HG03095 (cell line): ENCODE results near the gene SPTBN1.
A peak's percentile ranks its signal among the peaks of the same experiment; 100 is the strongest.

Experiments used
- ATAC-seq: cut with Tn5 transposase; IDR thresholded peaks from one replicate; pipeline ENCODE4 v1.9.1; 2021; ENCODE audit warnings: moderate library complexity; ENCODE audit not compliant: unreplicated experiment

The SPTBN1 gene

DNA sequence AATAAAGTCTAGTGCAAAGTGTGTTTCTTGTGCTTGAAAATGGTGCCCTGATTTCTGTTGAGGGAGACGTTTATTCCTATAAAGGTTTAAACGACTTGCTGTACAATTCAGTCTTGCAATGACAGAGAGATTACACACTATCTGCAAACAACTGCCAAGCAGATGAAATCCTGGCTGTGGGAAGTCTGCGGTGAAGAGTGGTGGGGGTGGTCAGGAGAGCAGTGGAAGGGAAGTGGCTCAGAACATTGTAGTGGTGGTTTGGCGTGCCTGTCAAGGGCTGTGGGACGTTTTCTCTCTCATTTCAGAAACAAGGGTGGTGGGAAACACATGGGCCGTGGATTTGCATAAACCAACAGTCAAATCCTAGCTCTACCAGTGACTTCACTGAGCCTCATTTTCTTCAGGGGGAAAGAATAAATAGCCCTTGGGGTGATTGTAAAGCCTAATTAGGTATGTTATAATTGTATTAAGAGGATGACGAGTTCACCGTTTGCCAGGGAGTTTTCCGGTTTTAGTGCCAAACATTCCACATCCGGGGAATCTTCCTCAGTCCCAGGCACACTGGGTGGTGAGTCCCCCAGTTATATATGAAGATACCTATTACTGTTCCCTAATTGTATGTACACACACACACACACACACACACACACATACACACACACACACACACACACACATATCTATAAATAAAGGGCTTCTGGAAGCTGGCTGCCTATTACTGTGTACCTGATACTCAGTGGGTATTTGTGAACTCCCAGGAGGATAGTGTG is 115.0 kb downstream of the SPTBN1 start:
- peak; percentile 52 for ATAC-seq

DNA sequence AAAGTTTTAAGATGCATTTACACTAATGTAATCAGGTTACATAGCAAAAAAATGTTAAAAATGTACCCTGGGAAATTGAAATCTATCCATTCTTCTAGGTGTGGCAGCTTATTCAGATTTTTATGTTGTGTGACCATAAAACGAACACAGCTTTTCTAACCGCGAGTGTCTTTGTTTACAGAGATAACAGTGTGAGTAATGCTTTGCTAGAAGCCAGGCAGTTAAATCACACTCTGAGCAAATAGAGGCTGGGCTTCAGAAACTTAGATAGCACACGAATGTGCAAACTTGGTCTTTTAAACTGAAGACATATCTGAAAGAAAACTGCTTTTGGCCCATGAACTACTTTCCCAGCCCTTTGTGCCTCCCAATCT is 116.1 kb downstream of the SPTBN1 start:
- ATAC-seq = no peak

DNA sequence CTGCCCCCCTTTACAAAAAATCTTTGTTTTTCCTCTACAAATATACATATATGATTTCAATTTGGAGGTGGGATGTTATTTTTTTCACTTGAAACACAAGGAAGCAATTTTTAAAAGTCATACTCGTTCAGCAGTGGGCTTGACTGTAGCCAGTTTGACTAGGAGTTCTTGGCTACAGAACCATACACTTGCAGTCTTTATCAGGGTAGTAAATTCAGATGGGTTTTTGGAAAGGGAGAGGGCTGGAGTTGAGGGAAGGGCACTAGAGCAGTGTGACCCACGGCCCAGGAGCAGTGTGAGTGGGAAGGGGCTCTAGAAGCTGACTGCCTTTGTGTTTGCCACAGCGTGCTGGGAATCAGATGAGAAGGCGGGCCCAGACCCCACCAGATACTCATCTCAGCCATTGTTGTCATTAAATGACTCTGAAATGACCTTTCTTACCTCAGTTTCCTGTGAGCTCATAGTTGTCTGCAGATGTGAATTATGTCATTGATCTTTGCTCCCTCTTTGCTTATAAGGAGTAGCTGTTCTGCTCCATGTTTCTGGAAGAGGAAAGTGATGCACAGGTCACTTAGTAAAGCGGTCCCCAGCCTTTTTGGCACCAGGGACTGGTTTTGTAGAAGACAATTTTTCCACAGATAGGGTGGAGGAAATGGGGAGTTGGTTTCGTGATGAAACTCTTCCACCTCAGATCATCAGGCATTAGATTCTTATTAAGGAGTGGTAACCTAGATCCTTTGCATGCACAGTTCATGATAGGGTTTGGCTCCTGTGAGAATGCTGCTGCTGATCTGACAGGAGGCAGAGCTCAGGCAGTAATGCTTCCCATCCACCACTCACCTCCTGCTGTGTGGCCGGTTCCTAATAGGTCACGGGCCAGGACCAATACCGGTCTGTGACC is 116.8 kb downstream of the SPTBN1 start:
- no peak for ATAC-seq

GRCh38 chr2:54573537-54573919 is 117.4 kb downstream of the SPTBN1 start:
- no peak for ATAC-seq

DNA sequence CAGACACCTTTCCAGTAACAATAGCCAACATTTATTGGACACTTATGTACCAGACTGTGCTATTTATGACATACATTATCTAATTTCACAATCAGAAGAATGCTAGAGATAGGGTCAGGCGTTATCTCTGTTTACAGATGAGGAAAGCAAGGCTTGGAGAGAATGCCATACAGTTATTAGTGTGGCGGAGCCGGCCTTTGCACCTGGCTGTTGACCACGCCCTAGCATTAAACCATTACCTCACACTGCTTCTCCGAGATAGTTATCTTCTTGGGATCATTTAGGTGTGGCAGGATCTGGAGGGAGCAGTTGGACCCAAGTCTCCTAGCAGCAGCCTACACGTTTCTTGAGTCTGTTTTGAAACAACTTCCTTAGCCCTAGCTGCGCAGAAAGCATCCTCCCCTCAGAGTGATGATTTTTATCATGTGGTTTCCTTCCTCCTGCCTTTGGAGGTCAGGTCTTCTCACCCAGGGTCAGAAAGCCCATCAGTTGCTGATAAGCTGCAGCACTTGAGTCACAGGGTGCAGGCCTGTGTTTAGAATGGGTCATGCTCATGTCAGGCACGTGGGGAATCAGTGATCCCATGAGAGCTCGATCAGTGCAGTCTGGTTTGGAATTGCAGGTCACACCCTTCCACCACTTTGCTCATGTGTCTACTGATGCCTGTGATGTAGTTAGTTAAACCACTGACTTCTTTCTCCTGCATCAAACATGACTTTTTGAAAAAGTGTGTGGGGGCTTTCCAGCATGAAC is 118.2 kb downstream of the SPTBN1 start:
- ATAC-seq = peak; percentile 33

GRCh38 chr2:54574860-54575247 is 118.7 kb downstream of the SPTBN1 start:
- peak; percentile 3 for ATAC-seq

- ATAC-seq = no peak
These were observed 119.3 kb downstream of the SPTBN1 start for GRCh38 chr2:54575379-54575888.

DNA sequence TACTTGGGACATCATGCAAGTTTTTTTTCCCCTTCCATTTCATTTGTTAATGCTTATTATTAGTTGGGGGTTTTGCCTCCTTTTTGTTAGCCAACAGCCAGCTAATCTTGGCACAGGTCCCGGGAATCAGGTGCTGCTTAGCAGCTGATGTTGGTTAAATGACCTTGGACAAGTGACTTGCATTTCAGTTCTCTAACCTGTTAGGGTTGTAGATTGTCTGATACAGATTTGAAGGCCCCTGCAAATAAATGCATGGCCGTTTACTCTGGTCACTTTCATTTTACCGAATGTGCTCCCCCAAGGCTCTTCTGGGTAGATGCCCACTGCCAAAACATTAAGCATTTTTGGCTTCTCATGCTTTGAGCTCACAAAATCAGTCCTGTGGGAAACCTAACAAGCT is 120.9 kb downstream of the SPTBN1 start:
- ATAC-seq = no peak

DNA sequence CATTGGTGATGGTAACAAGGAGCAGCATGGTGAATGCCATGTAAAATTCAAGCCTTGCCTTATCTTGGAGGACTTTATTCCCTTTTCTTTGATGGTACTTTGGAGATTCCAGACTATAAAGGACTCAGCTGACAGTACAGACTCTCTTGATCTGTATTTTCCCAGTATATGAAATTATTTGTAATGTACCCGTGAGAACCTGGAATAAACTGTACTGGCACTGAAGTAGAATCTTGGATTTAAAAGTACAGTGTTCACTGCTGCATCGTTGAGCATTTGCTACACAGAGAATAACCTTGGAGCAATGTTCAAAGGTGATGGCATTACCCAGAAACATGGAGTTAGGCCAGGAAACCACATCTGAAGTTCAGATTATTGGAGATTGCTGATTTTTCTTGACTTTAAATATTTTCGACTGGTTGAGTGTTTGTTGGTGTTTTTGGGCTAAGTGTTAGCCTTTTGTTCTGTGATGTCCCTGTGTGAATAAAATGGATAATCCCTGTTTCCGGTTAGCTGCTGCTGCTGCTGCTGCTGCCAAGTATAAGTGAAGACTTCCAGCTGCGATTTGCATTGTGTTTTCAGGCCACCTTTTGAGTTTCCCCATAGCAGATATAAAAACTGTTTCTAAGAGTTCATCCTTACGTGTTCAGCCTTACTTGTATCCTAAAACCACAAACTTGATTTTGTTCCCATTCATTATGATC is 122.0 kb downstream of the SPTBN1 start:
- ATAC-seq = no peak

GRCh38 chr2:54578648-54579045 is 122.5 kb downstream of the SPTBN1 start:
- ATAC-seq = no peak

- ATAC-seq = no peak
These were observed 123.0 kb downstream of the SPTBN1 start for GRCh38 chr2:54579061-54579681.

DNA sequence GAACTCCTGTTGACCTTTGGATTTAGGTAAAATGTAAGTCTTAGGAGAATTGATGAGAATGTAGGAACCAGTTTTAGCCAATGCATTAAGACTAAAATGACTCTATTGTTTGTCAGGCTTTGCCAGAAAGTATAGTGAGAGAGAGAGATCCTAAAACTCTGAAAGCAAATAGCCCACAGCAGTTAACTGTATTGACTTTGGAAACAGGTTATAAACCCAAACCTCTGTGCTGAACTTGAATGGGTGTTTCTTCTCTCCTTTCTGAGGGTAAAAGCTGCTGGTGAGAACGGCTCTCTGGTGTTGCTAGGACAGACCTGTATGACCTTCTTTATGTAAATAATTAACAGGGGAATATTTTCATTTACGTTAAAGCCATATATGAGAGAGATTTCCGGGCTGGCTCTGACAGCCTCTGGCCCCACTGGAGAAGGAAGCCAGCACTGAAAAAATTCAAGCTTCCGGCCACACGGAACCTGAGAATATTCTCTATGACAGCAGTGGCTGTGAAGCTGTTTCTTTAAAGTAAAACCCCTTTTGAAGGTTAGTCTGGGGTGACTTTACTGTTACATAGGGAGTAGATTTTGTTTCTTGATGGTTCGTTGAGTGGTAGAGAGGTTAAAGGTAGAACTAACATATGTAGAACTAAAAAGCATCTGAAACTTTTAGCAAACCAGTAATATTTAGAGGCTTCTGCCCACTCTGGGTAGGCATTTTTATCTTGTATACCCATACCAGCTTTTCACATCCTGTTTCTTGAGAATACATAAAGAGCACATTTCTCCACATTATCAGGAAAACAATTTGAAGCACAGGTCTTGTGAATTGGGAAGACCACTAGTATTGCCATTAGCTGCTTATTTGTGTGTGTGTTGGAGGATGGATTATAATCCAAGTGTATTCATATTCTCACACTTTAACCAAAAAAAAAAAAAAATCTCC is 123.8 kb downstream of the SPTBN1 start:
- peak; percentile 76 for ATAC-seq

DNA sequence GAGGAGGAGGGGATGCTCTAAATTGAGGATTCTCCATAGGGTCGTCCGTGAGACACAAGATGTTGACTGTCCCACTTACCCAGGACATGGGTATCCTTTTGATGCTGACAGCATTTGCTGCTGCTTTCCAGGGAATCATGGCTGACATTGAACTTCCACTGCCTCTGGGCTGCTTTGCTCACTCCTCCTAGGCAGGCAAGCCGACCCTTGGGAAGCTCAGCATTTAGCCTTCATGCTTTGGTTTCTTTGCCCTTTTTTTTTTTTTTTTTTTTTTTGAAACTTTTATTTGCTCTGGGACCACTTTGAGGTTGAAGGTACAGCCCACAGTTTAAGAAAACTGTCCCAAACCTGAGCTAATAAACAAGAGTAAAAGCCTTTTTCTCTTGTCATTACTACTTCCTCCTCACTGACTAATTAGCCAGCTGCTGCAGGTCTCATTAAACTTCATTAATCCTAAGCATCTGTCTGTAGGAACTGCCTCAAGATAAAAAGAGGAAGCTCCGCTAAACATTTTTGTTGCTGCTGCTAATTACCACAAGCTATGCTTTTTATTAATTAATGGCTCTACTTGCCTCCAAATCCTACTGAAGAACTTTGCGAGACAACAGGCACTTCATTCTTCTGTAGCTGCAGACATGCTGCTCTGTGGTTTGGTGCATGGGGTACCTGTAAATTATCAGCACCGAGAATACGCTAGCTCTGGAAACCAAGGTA is 125.4 kb downstream of the SPTBN1 start:
- ATAC-seq = no peak

GRCh38 chr2:54582987-54583386 is 126.9 kb downstream of the SPTBN1 start:
- no peak for ATAC-seq

DNA sequence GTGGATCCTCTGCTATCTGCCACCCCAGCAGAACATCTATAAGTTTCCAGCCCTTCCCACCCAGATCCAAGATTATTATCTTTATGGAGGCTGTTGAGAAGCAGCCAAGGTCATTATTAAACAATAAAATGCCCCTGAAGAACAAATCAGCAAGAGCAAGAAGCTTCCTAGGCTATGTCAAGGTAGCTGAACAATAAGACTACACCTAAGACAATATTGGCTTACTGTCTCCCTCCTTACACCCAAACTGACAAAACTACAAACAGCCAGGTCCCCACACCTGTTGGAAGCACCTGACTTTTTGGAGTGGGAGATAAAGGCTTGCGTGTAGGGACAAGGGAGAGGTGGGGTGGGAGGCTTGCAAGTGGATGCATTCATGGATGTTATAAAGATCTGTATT is 128.5 kb downstream of the SPTBN1 start:
- no peak for ATAC-seq

DNA sequence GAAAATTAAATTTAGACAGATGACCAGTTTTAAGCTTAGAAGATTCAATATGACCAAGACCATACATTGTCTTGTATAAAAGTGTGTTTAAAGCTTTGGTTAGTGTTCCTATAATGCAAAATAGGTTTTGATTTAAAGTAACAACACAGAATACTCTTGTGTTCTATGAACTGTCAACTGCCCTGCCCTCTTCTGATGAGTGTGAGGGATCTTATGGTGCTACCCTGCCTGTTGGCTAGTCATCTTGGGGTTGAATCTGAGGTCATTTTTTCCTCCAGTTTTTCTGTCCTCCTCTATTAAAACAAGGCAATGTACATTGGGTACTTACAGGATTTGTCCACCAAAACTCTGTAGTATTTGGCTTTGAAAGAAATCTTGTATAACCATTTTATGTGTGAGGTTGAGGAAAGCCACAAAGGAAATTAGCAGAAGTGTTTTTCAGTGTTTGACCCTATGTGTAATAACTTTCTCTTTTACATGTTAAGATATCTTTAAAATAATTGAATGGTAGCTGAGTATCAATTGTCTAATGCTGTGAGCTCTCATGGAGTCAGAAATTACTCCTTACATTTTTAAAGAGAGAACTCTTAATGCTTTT is 129.1 kb downstream of the SPTBN1 start:
- no peak for ATAC-seq

DNA sequence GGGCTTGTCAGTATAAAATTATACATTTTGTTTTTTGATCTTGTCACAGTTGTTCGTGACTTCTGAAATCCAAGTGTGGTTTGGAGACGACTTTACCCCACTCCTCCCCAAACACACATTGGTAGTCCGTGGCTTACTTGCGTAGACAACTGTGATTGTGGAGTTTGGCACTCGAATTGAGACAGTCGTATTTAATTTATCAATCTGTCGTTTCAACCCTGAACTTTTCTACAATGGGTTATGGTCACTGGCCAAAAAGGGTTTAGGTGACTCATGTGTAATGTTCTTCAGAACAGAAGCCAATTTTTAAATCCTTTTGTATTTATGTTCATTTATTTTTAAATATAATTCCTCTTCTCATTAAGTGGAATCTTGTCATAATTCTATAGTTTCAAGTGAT is 129.9 kb downstream of the SPTBN1 start:
- no peak for ATAC-seq

DNA sequence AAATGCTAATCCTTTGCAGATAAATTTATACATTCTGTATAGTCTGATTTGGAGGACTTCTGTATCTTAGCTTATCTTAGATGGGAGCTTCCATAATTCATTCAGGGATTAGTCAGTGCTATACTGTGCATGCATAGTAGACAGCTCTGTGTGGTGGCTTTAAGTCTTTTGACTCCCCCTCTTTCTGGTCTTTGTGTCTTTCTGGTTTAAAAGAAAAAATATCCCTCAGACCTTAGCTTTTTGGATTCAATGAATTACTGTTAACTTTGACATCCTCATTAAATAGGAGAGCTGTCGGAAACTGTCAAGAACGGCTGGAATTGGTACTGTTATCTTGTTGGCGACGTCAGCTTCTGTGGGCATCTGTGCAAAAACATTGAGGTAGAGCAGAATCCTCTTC is 130.4 kb downstream of the SPTBN1 start:
- ATAC-seq = no peak
